ENCODE results near the gene ARL6IP4.

DNA sequence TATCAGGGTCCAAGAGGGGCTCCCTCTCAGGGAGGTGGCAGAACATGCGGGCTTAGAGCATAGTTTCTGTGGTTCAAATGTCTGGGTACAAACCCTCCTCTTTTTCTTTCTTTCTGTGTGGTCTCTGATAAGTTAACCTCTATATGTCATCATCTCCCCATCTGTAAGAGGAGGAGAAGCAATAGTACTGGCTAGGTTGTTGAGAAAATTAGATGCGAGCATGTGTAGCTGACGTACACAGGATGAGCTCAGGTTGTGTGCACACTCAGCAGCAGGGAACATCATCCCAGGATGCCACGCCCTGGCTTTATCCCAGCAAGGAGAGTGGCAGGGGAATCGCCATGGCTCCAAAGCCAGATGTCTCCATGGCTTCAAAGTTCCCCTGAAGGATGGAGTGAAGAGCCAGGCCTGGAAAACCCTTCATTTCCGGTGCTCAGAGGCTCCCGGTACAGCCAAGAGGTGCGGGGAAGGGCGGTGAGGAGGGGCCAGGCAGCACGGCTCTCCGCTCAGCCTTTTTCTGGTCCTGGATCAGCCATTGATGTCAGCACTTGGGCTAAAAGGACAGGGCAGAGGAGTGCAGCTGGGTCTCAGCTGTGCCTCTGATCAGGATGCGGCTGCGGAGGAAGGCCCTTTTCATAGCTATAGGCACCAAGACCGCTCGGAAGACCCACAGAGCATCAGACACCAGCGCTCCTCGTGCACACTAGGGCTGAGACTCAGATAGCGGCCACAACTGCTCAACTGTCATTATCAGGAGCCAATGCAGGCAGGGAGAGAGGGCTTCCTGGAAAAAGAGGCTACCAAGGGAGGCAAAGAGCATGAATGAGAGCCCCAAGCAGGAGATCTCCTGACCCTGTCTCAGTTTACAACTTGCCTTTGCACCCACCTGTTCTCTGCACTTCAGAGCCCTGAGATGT, 41.5 kb downstream of the ARL6IP4 start:
- TF ChIP-seq, protein P1, sequence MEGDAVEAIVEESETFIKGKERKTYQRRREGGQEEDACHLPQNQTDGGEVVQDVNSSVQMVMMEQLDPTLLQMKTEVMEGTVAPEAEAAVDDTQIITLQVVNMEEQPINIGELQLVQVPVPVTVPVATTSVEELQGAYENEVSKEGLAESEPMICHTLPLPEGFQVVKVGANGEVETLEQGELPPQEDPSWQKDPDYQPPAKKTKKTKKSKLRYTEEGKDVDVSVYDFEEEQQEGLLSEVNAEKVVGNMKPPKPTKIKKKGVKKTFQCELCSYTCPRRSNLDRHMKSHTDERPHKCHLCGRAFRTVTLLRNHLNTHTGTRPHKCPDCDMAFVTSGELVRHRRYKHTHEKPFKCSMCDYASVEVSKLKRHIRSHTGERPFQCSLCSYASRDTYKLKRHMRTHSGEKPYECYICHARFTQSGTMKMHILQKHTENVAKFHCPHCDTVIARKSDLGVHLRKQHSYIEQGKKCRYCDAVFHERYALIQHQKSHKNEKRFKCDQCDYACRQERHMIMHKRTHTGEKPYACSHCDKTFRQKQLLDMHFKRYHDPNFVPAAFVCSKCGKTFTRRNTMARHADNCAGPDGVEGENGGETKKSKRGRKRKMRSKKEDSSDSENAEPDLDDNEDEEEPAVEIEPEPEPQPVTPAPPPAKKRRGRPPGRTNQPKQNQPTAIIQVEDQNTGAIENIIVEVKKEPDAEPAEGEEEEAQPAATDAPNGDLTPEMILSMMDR (IDR thresholded peaks at IDR 0.05; ENCODE audit: insufficient read depth, low read length), result no peak
- TF ChIP-seq POLR2AphosphoS5 (IDR thresholded peaks at IDR 0.05; ENCODE audit: low read depth), result no peak
- TF ChIP-seq GABPA (IDR thresholded peaks at IDR 0.05; ENCODE audit: low read depth), result no peak
